Neural cell (in vitro differentiated cells): ENCODE results near the gene SOX18. TPM values are rescaled to one million over a fixed set of nuclear protein-coding genes. Genes with fewer than 3 reads are reported as not detected.

ENCODE experiments used
- H2AFZ ChIP-seq: fragments of 200-600, 300-800 bp; sonication (generic), shearing (Covaris generic); 2 replicates; pipeline ENCODE4 v1.6.0; 2014; ENCODE audit warnings: low read depth, mild to moderate bottlenecking, antibody characterized with exemption, low read length, moderate library complexity
- H3F3A ChIP-seq: fragments of 200-600 bp; shearing (Covaris generic); 2 replicates; pipeline ENCODE4 v1.6.1; 2016; ENCODE audit warnings: mild to moderate bottlenecking, moderate library complexity, mixed read lengths, antibody characterized with exemption, low read length; ENCODE audit not compliant: insufficient read depth, poor library complexity, severe bottlenecking
- H3K27ac ChIP-seq: fragments of 200-600, 300-800 bp; sonication (generic), shearing (Covaris generic); 2 replicates; pipeline ENCODE4 v1.5.1; 2014; ENCODE audit warnings: mild to moderate bottlenecking, low read length, moderate library complexity
- H3K27me3 ChIP-seq: fragments of 300-800, 200-600 bp; sonication (generic), shearing (Covaris generic); 2 replicates; pipeline ENCODE4 v1.6.0; 2014; ENCODE audit warnings: mild to moderate bottlenecking, low read depth, low read length, moderate library complexity; ENCODE audit not compliant: insufficient read depth
- H3K36me3 ChIP-seq: fragments of 300-800, 200-600 bp; sonication (generic), shearing (Covaris generic); 2 replicates; pipeline ENCODE4 v1.5.1; 2014; ENCODE audit warnings: mild to moderate bottlenecking, antibody characterized with exemption, low read length, moderate library complexity; ENCODE audit not compliant: insufficient read depth
- H3K4me2 ChIP-seq: fragments of 300-800, 200-600 bp; sonication (generic), shearing (Covaris generic); 2 replicates; pipeline ENCODE4 v1.6.0; 2014; ENCODE audit warnings: mild to moderate bottlenecking, low read length
- H3K4me3 ChIP-seq: fragments of 300-800, 200-600 bp; sonication (generic), shearing (Covaris generic); 2 replicates; pipeline ENCODE4 v1.5.1; 2014; ENCODE audit warnings: mild to moderate bottlenecking, low read length, moderate library complexity
- H3K79me2 ChIP-seq: fragments of 200-600 bp; shearing (Covaris generic); replicated peaks from 2 replicates; pipeline ENCODE4 v1.6.0; 2014; ENCODE audit warnings: mild to moderate bottlenecking, low read length, moderate library complexity; ENCODE audit not compliant: insufficient read depth
- H3K9ac ChIP-seq: fragments of 300-800, 200-600 bp; sonication (generic), shearing (Covaris generic); 2 replicates; pipeline ENCODE4 v1.6.1; 2016; ENCODE audit warnings: mild to moderate bottlenecking, low read length, mixed read lengths
- H3K9me2 ChIP-seq: fragments of 200-600 bp; shearing (Covaris generic); 2 replicates; pipeline ENCODE4 v1.6.1; 2016; ENCODE audit warnings: mild to moderate bottlenecking, low read length, mixed read lengths; ENCODE audit not compliant: insufficient read depth
- H3K9me3 ChIP-seq: fragments of 200-600, 300-800 bp; sonication (generic), shearing (Covaris generic); 2 replicates; pipeline ENCODE4 v1.6.1; 2016; ENCODE audit warnings: mild to moderate bottlenecking, mixed run types, low read length, moderate library complexity, mixed read lengths
- H4K20me1 ChIP-seq: fragments of 200-600 bp; shearing (Covaris generic); 2 replicates; pipeline ENCODE4 v1.6.1; 2016; ENCODE audit warnings: mild to moderate bottlenecking, mixed run types; ENCODE audit not compliant: insufficient read depth
- CTCF ChIP-seq: fragments of 450-650 bp; IDR thresholded peaks from 2 replicates; pipeline ENCODE4 v1.5.1; 2014; ENCODE audit warnings: antibody characterized with exemption, mild to moderate bottlenecking, moderate library complexity; ENCODE audit not compliant: poor library complexity, severe bottlenecking
- EP300 ChIP-seq: fragments of 450-650 bp; conservative IDR thresholded peaks from 2 replicates; pipeline ENCODE4 v1.6.1; 2014; ENCODE audit warnings: antibody characterized with exemption, mild to moderate bottlenecking, moderate library complexity; ENCODE audit not compliant: poor library complexity, severe bottlenecking
- EZH2 ChIP-seq: fragments of 200-600, 300-800 bp; shearing (Covaris generic), sonication (generic); IDR thresholded peaks from 2 replicates; pipeline ENCODE4 v1.6.1; 2014; ENCODE audit warnings: antibody characterized with exemption, low read length, borderline replicate concordance, mild to moderate bottlenecking; ENCODE audit not compliant: insufficient read depth, poor library complexity, severe bottlenecking
- MXI1 ChIP-seq: fragments of 450-650 bp; conservative IDR thresholded peaks from 2 replicates; pipeline ENCODE4 v1.6.1; 2014; ENCODE audit warnings: antibody characterized with exemption, mild to moderate bottlenecking; ENCODE audit not compliant: poor library complexity, severe bottlenecking
- POLR2AphosphoS5 ChIP-seq: IDR thresholded peaks from 2 replicates; pipeline ENCODE4 v1.6.1; 2012
- RAD21 ChIP-seq: fragments of 450-650 bp; conservative IDR thresholded peaks from 2 replicates; pipeline ENCODE4 v1.6.1; 2014; ENCODE audit warnings: antibody characterized with exemption, mild to moderate bottlenecking, moderate library complexity
- SMC3 ChIP-seq: fragments of 450-650 bp; conservative IDR thresholded peaks from 2 replicates; pipeline ENCODE4 v1.6.1; 2014; ENCODE audit warnings: antibody characterized with exemption, mild to moderate bottlenecking, moderate library complexity; ENCODE audit not compliant: poor library complexity
- TAF1 ChIP-seq: IDR thresholded peaks from 2 replicates; pipeline ENCODE4 v1.6.1; 2012; ENCODE audit warnings: low read depth
- polyA plus RNA-seq: library from polyadenylated mRNA; depleted of rRNA; stranded (reverse); fragments of >200 nt; gene quantifications from 2 replicates; pipeline ENCODE4 v1.2.3, GENCODE V29; 2014
- TF ChIP-seq, protein P1 (sequence below): IDR thresholded peaks from 2 replicates; pipeline ENCODE4 v1.6.1; 2012; ENCODE audit warnings: borderline replicate concordance

The SOX18 gene
- polyA plus RNA-seq, 1 donor from 2014 or later: 0.12 TPM

GRCh38 chr20:64025826-64026412 lies 23.5 kb downstream of the SOX18 start (continued):
- no peak for TF ChIP-seq EZH2
- no peak for TF ChIP-seq MXI1

- peaks cover 8% of the 10 kb centered on the region for H3K36me3 ChIP-seq
- H3K27me3 ChIP-seq: no peaks in the 10 kb centered on the region
- no peaks in the 10 kb centered on the region for H3K9me3 ChIP-seq
- H4K20me1 ChIP-seq: no peaks in the 10 kb centered on the region
- H2AFZ ChIP-seq: no peak overlapping the region
- no peak overlapping the region for H3K27ac ChIP-seq
- no peaks in the 10 kb centered on the region for H3K9me2 ChIP-seq
- no peak overlapping the region for H3K4me2 ChIP-seq
- H3K79me2 ChIP-seq: no peaks in the 10 kb centered on the region
- H3F3A ChIP-seq: no peaks in the 10 kb centered on the region
- TF ChIP-seq TAF1: no peak
- TF ChIP-seq MXI1: no peak
- no peak for TF ChIP-seq EP300
- no peak for TF ChIP-seq RAD21
- no peak for TF ChIP-seq POLR2AphosphoS5
- TF ChIP-seq, protein P1, sequence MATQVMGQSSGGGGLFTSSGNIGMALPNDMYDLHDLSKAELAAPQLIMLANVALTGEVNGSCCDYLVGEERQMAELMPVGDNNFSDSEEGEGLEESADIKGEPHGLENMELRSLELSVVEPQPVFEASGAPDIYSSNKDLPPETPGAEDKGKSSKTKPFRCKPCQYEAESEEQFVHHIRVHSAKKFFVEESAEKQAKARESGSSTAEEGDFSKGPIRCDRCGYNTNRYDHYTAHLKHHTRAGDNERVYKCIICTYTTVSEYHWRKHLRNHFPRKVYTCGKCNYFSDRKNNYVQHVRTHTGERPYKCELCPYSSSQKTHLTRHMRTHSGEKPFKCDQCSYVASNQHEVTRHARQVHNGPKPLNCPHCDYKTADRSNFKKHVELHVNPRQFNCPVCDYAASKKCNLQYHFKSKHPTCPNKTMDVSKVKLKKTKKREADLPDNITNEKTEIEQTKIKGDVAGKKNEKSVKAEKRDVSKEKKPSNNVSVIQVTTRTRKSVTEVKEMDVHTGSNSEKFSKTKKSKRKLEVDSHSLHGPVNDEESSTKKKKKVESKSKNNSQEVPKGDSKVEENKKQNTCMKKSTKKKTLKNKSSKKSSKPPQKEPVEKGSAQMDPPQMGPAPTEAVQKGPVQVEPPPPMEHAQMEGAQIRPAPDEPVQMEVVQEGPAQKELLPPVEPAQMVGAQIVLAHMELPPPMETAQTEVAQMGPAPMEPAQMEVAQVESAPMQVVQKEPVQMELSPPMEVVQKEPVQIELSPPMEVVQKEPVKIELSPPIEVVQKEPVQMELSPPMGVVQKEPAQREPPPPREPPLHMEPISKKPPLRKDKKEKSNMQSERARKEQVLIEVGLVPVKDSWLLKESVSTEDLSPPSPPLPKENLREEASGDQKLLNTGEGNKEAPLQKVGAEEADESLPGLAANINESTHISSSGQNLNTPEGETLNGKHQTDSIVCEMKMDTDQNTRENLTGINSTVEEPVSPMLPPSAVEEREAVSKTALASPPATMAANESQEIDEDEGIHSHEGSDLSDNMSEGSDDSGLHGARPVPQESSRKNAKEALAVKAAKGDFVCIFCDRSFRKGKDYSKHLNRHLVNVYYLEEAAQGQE: no peak
- TF ChIP-seq EZH2: no peak
- no peak for TF ChIP-seq CTCF
- no peak for TF ChIP-seq SMC3
- no peak overlapping the region for H3K9ac ChIP-seq
- no peak overlapping the region for H3K4me3 ChIP-seq
These were observed 24.2 kb downstream of the SOX18 start for GRCh38 chr20:64025101-64025825.
